OCI-LY3 (cell line): Measurements from ENCODE around the gene OS9.

Experiments used
- H2AFZ ChIP-seq: fragments of 200-600, 300-600 bp; shearing (Covaris generic); 2 replicates; pipeline ENCODE4 v1.6.0; 2014; ENCODE audit warnings: antibody characterized with exemption, low read depth, low read length
- H3K27ac ChIP-seq: fragments of 200-600, 300-600 bp; sonication (generic); 2 replicates; pipeline ENCODE4 v1.5.1; 2014; ENCODE audit warnings: mild to moderate bottlenecking, low read length, moderate library complexity, mixed read lengths
- H3K27me3 ChIP-seq: fragments of 200-600, 300-600 bp; sonication (generic); 2 replicates; pipeline ENCODE4 v1.6.1; 2014; ENCODE audit warnings: low read depth, low read length, mixed read lengths
- H3K36me3 ChIP-seq: fragments of 200-600, 300-600 bp; sonication (generic); replicated peaks from 2 replicates; pipeline ENCODE3; 2014; ENCODE audit warnings: low read depth, low read length, mixed read lengths
- H3K4me1 ChIP-seq: fragments of 300-600, 200-600 bp; sonication (generic); 2 replicates; pipeline ENCODE4 v1.6.1; 2014; ENCODE audit warnings: low read length, mixed read lengths
- H3K4me2 ChIP-seq: fragments of 200-600, 300-600 bp; sonication (generic); 2 replicates; pipeline ENCODE4 v1.6.1; 2014; ENCODE audit warnings: low read length, mixed read lengths
- H3K4me3 ChIP-seq: fragments of 300-600, 200-600 bp; sonication (generic); 2 replicates; pipeline ENCODE4 v1.5.1; 2014; ENCODE audit warnings: antibody characterized with exemption, mild to moderate bottlenecking, low read length, moderate library complexity
- H3K79me2 ChIP-seq: fragments of 300-600, 200-600 bp; shearing (Covaris generic); 2 replicates; pipeline ENCODE4 v1.6.1; 2014; ENCODE audit warnings: mild to moderate bottlenecking, low read length, mixed read lengths
- H3K9ac ChIP-seq: fragments of 300-600, 200-600 bp; shearing (Covaris generic); 2 replicates; pipeline ENCODE4 v1.6.0; 2014; ENCODE audit warnings: mild to moderate bottlenecking, low read length, moderate library complexity
- H3K9me3 ChIP-seq: fragments of 200-600, 300-600 bp; shearing (Covaris generic); 2 replicates; pipeline ENCODE4 v1.6.1; 2014; ENCODE audit warnings: low read length, mixed read lengths; ENCODE audit not compliant: insufficient read depth
- H4K20me1 ChIP-seq: fragments of 200-600, 300-600 bp; sonication (generic); 2 replicates; pipeline ENCODE4 v1.6.1; 2016; ENCODE audit warnings: low read length, mixed read lengths; ENCODE audit not compliant: insufficient read depth
- CTCF ChIP-seq: fragments of 200-600, 300-600 bp; sonication (generic); IDR thresholded peaks from 2 replicates; pipeline ENCODE4 v1.5.1; 2014; ENCODE audit warnings: antibody characterized with exemption, low read length, low read depth
- EZH2phosphoT487 ChIP-seq: fragments of 200-600 bp; shearing (Covaris generic); IDR thresholded peaks from 2 replicates; pipeline ENCODE4 v1.6.1; 2018; ENCODE audit warnings: antibody characterized with exemption, mixed run types, low read depth

Gene OS9

GRCh38 chr12:57733928-57734327 lies 40.0 kb downstream of the OS9 start:
- Histone ChIP-seq H3K9ac (no peak overlapping the region), H2AFZ (no peak overlapping the region), H3K4me2 (no peak overlapping the region), H3K9me3 (no peaks in the 10 kb centered on the region), H4K20me1 (no peaks in the 10 kb centered on the region), H3K4me3 (no peak overlapping the region), H3K4me1 (no peaks in the 10 kb centered on the region), H3K27me3 (no peaks in the 10 kb centered on the region), H3K27ac (no peak overlapping the region), H3K36me3 (peaks cover 8% of the 10 kb centered on the region), H3K79me2 (no peaks in the 10 kb centered on the region)
- TF ChIP-seq EZH2phosphoT487 (no peak), CTCF (no peak)

GRCh38 chr12:57734591-57734990 lies 40.7 kb downstream of the OS9 start:
- Histone ChIP-seq H3K4me2 (no peak overlapping the region), H3K9me3 (no peaks in the 10 kb centered on the region), H3K27me3 (no peaks in the 10 kb centered on the region), H3K27ac (no peak overlapping the region), H3K4me3 (no peak overlapping the region), H3K9ac (no peak overlapping the region), H2AFZ (no peak overlapping the region), H4K20me1 (no peaks in the 10 kb centered on the region), H3K4me1 (no peaks in the 10 kb centered on the region), H3K36me3 (peaks cover 8% of the 10 kb centered on the region), H3K79me2 (no peaks in the 10 kb centered on the region)
- TF ChIP-seq CTCF = no peak

DNA sequence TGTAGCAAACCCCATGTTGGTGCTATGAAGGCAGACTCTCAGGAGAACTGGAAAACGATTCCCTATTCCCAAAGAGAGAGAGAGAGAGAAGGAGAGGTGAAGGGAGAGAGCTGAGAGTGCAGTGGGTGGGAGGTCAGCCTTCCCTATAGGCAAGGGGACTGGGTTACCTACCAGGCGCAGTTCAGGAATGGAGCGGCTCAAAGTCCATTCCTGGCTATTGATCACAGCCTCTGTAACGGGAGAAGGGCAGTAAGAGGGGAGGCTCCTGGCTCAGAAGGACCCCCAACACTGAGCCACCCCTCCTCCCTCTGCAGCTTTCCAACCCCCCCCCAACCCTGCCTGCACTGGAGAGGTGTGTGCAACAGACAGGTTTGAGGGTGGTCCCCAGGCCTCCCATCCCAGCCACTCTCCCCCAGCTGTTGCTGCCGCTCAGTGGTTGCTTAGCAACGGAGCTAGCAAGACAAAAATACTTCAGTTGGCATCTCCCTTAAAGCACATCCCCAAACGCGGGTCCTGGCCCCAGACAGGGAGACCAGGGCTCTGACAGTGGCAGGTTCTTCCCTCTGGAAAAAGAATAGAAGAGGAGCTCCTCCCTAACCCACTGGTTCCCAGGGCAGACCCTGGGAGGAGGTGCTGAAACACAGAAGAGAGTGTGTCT lies 41.4 kb downstream of the OS9 start:
- peaks cover 5% of the 10 kb centered on the region for H3K36me3 ChIP-seq
- no peak overlapping the region for H3K9ac ChIP-seq
- H3K27me3 ChIP-seq = no peaks in the 10 kb centered on the region
- H3K9me3 ChIP-seq = no peaks in the 10 kb centered on the region
- TF ChIP-seq EZH2phosphoT487 (no peak), CTCF (no peak)
- no peak overlapping the region for H3K4me3 ChIP-seq
- H4K20me1 ChIP-seq = no peaks in the 10 kb centered on the region
- no peak overlapping the region for H3K27ac ChIP-seq
- H2AFZ ChIP-seq = no peak overlapping the region
- H3K4me1 ChIP-seq = no peaks in the 10 kb centered on the region
- no peaks in the 10 kb centered on the region for H3K79me2 ChIP-seq
- H3K4me2 ChIP-seq = no peak overlapping the region

- Histone ChIP-seq H3K4me3 (no peak overlapping the region), H4K20me1 (no peaks in the 10 kb centered on the region), H2AFZ (no peak overlapping the region), H3K4me1 (peaks cover 6% of the 10 kb centered on the region), H3K9ac (no peak overlapping the region), H3K36me3 (peaks cover 3% of the 10 kb centered on the region), H3K9me3 (no peaks in the 10 kb centered on the region), H3K4me2 (no peak overlapping the region), H3K27ac (no peak overlapping the region), H3K27me3 (no peaks in the 10 kb centered on the region), H3K79me2 (0 out of 2 replicates have a peak, but pooled peaks cover 5% of the 10 kb centered on the region)
- no peak for TF ChIP-seq CTCF
- TF ChIP-seq EZH2phosphoT487 = no peak
Observed at GRCh38 chr12:57735952-57736740, 42.2 kb downstream of the OS9 start.
